Esophagus muscularis mucosa (tissue), 4 donors: ENCODE data around the gene TMEM175. TPM values are rescaled to one million over a fixed set of nuclear protein-coding genes. Genes with fewer than 3 reads are reported as not detected.

Experiments used
- DNase-seq: peaks from one replicate; pipeline ENCODE4 v3.0.0-alpha.2; 2017; ENCODE audit errors: extremely low spot score
- H3K27ac ChIP-seq, 4 donors: fragments of 200-600 bp; sonication (generic); replicated peaks in 1 of 4; 1 replicate in 3 of 4; 2 replicates in 1 of 4; pipeline ENCODE4 v1.5.1; 2016 to 2019; ENCODE audit warnings: mild to moderate bottlenecking in 1 of 4
- H3K27me3 ChIP-seq, 4 donors: fragments of 200-600 bp; sonication (generic); one replicate each; pipeline versions ENCODE4 v1.5.1 to v1.6.0; 2016 to 2019
- H3K36me3 ChIP-seq, 4 donors: fragments of 200-600 bp; sonication (generic); one replicate each; pipeline ENCODE4 v1.5.1; 2016 to 2019
- H3K4me1 ChIP-seq, 4 donors: fragments of 200-600 bp; sonication (generic); one replicate each; pipeline ENCODE4 v1.5.1; 2016 to 2019
- H3K4me3 ChIP-seq, 4 donors: fragments of 200-600 bp; sonication (generic); 1 replicate in 2 of 4; 2 replicates in 2 of 4; pipeline ENCODE4 v1.5.1; 2016 to 2019; ENCODE audit warnings: mild to moderate bottlenecking in 4 of 4, moderate library complexity in 1 of 4
- H3K9me3 ChIP-seq, 4 donors: fragments of 200-600 bp; sonication (generic); 1 replicate in 3 of 4; 2 replicates in 1 of 4; pipeline ENCODE4 v1.5.1; 2016 to 2019
- CTCF ChIP-seq, 3 experiments: fragments of 200-600 bp in 2 of 3; fragments of 450-650 bp in 1 of 3; sonication (generic) in 2 of 3; IDR thresholded peaks; one replicate each; pipeline ENCODE4 v1.5.1; 2017 to 2019; ENCODE audit warnings: antibody characterized with exemption in 3 of 3, mild to moderate bottlenecking in 2 of 3, moderate library complexity in 1 of 3
- EP300 ChIP-seq: sonication (generic); formaldehyde crosslinking; IDR thresholded peaks from one replicate; pipeline ENCODE4 v1.6.1; 2017; ENCODE audit warnings: antibody characterized with exemption
- POLR2A ChIP-seq: fragments of 450-650 bp; IDR thresholded peaks from one replicate; pipeline ENCODE4 v1.6.1; 2017; ENCODE audit warnings: antibody characterized with exemption, moderate library complexity, mild to moderate bottlenecking, low read depth
- POLR2AphosphoS5 ChIP-seq, 2 donors: sonication (generic); formaldehyde crosslinking; IDR thresholded peaks; one replicate each; pipeline ENCODE4 v1.6.1; 2017; ENCODE audit warnings: antibody characterized with exemption in 2 of 2
- WGBS: methylation state at CpG from one replicate; pipeline ENCODE4 v1.1.5; 2018; 5-methylcytosine and 5-hydroxymethylcytosine counted together
- intact Hi-C: fragments of 100-400 bp; cut with DNase I; formaldehyde crosslinking; loops from one replicate; pipeline ENCODE4 v1.15.1; 2023
- total RNA-seq, 4 donors: library from RNA; depleted of rRNA; stranded (reverse); fragments of >200 nt; gene quantifications; one replicate each; pipeline versions ENCODE4 v1.1.0 to v1.2.1, GENCODE V29; 2016

The TMEM175 gene
- total RNA-seq, 4 donors from 2014 or later: 17.6 to 39.5 (median 20.0) TPM

GRCh38 chr4:889516-889915 is 42.7 kb upstream of the TMEM175 start:
- 86% methylated on average over 6 of the region's 16 CpGs for WGBS
- Histone ChIP-seq H3K27me3 (no peaks in the 10 kb centered on the region), H3K27ac (no peak overlapping the region), H3K9me3 (no peaks in the 10 kb centered on the region), H3K4me3 (no peak overlapping the region), H3K4me1 (no peaks in the 10 kb centered on the region), H3K36me3 (peaks cover 63 to 95% (median 89%) of the 10 kb centered on the region in 4 donors)
- no peak for DNase-seq
- intact Hi-C loops: no loop called here
- TF ChIP-seq CTCF (IDR thresholded peaks at IDR 0.05): no peak
- TF ChIP-seq POLR2AphosphoS5 (IDR thresholded peaks at IDR 0.05): no peak
- TF ChIP-seq EP300: no peak
- no peak for TF ChIP-seq POLR2A

- Histone ChIP-seq H3K36me3 (peaks cover 62 to 93% (median 87%) of the 10 kb centered on the region in 4 donors), H3K27ac (no peak overlapping the region), H3K4me1 (no peaks in the 10 kb centered on the region), H3K4me3 (no peak overlapping the region), H3K9me3 (no peaks in the 10 kb centered on the region), H3K27me3 (no peaks in the 10 kb centered on the region)
- 98% methylated on average over 13 of the region's 22 CpGs for WGBS
- intact Hi-C loops: no loop called here
- DNase-seq: no peak
- no peak for TF ChIP-seq POLR2AphosphoS5 (IDR thresholded peaks at IDR 0.05)
- no peak for TF ChIP-seq CTCF (IDR thresholded peaks at IDR 0.05)
Measured at GRCh38 chr4:890036-890695, 42.1 kb upstream of the TMEM175 start.

- Histone ChIP-seq H3K4me1 (no peaks in the 10 kb centered on the region), H3K27ac (no peak overlapping the region), H3K9me3 (no peaks in the 10 kb centered on the region), H3K36me3 (peaks cover 71 to 93% (median 87%) of the 10 kb centered on the region in 4 donors), H3K27me3 (no peaks in the 10 kb centered on the region), H3K4me3 (no peak overlapping the region)
- intact Hi-C loops: no loop called here
- TF ChIP-seq POLR2A (no peak), POLR2AphosphoS5 (IDR thresholded peaks at IDR 0.05) (no peak)
- WGBS: 83% methylated on average over 10 of the region's 10 CpGs
- DNase-seq: no peak
Measured at GRCh38 chr4:891747-892146, 40.5 kb upstream of the TMEM175 start.

DNA sequence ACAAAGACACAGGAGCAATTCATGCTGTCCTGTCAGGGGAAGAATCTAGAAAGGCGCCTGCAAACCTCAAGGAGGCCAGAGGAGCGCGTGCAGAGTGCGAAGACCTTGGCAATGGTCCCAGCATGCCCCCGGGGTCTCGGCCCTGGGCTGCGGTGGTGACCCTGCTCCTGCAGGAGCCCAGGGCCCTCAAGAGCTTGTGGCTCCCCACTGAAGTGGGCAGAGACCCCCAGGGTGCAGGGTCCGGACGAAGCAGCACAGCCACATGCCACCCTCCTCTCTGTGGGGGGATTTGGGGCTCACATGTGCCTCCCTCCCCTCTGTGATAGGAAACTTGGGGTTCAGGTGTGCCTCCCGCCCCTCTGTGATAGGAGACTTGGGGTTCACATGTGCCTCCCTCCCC is 39.5 kb upstream of the TMEM175 start:
- TF ChIP-seq EP300 (no peak), CTCF (IDR thresholded peaks at IDR 0.05) (no peak), POLR2A (no peak), POLR2AphosphoS5 (IDR thresholded peaks at IDR 0.05) (no peak)
- Histone ChIP-seq H3K27me3 (no peaks in the 10 kb centered on the region), H3K27ac (no peak overlapping the region), H3K36me3 (peaks cover 79 to 98% (median 92%) of the 10 kb centered on the region in 4 donors), H3K9me3 (no peaks in the 10 kb centered on the region), H3K4me3 (no peak overlapping the region), H3K4me1 (no peaks in the 10 kb centered on the region)
- no peak for DNase-seq
- intact Hi-C loops: no loop called here
- WGBS: 94% methylated on average over 7 of the region's 10 CpGs

- TF ChIP-seq POLR2AphosphoS5 (IDR thresholded peaks at IDR 0.05) (no peak), POLR2A (no peak)
- Histone ChIP-seq H3K27ac (no peak overlapping the region), H3K9me3 (no peaks in the 10 kb centered on the region), H3K4me1 (no peaks in the 10 kb centered on the region), H3K36me3 (peaks cover 73 to 96% (median 92%) of the 10 kb centered on the region in 4 donors), H3K27me3 (no peaks in the 10 kb centered on the region), H3K4me3 (no peak overlapping the region)
- DNase-seq: no peak
- intact Hi-C loops: no loop called here
- 94% methylated on average over 31 of the region's 41 CpGs for WGBS
Measured at GRCh38 chr4:893276-893994, 38.8 kb upstream of the TMEM175 start.
